Mesendoderm (in vitro differentiated cells): ENCODE measurements around the gene TTC1.
"Not testable (repeated sequence)": the region's sequence is repeated elsewhere in the genome, so short reads cannot be mapped to it uniquely, and the experiment has no call there.

Experiments
- DNase-seq: peaks from one replicate; pipeline ENCODE4 v3.0.0; 2013
- H2AK5ac ChIP-seq: 2 replicates; pipeline ENCODE4 v1.6.1; 2013; ENCODE audit warnings: low read length, inconsistent platforms
- H2BK120ac ChIP-seq: 2 replicates; pipeline ENCODE4 v1.6.1; 2013; ENCODE audit warnings: low read depth, mild to moderate bottlenecking, low read length, moderate library complexity, mixed read lengths
- H2BK15ac ChIP-seq: replicated peaks from 2 replicates; pipeline ENCODE4 v1.6.1; 2013; ENCODE audit warnings: low read depth, mild to moderate bottlenecking, moderate library complexity
- H2BK5ac ChIP-seq: 2 replicates; pipeline ENCODE4 v1.6.1; 2013; ENCODE audit warnings: low read length, inconsistent platforms
- H3K18ac ChIP-seq: 2 replicates; pipeline ENCODE4 v1.6.1; 2013; ENCODE audit warnings: mild to moderate bottlenecking, low read length, mixed read lengths
- H3K23ac ChIP-seq: one replicate; pipeline ENCODE4 v1.6.1; 2013; ENCODE audit warnings: low read length
- H3K27ac ChIP-seq: 2 replicates; pipeline ENCODE4 v1.5.1; 2013; ENCODE audit warnings: low read depth, mild to moderate bottlenecking, inconsistent platforms, low read length, moderate library complexity
- H3K27me3 ChIP-seq: 2 replicates; pipeline ENCODE4 v1.6.1; 2013; ENCODE audit warnings: low read length, control low read depth, mild to moderate bottlenecking, inconsistent platforms; ENCODE audit not compliant: insufficient read depth, poor library complexity
- H3K36me3 ChIP-seq: 2 replicates; pipeline ENCODE4 v1.6.1; 2013; ENCODE audit warnings: low read length, inconsistent platforms; ENCODE audit not compliant: control insufficient read depth, insufficient read depth
- H3K4ac ChIP-seq: one replicate; pipeline ENCODE4 v1.6.1; 2013; ENCODE audit warnings: low read depth, mild to moderate bottlenecking, low read length, moderate library complexity
- H3K4me1 ChIP-seq: 2 replicates; pipeline ENCODE4 v1.6.1; 2013; ENCODE audit warnings: low read depth, low read length, inconsistent platforms; ENCODE audit not compliant: control insufficient read depth
- H3K4me2 ChIP-seq: 2 replicates; pipeline ENCODE4 v1.6.1; 2013; ENCODE audit warnings: low read length
- H3K4me3 ChIP-seq: 2 replicates; pipeline ENCODE4 v1.5.1; 2013; ENCODE audit warnings: mild to moderate bottlenecking, low read length
- H3K56ac ChIP-seq: one replicate; pipeline ENCODE4 v1.6.1; 2013; ENCODE audit warnings: low read length
- H3K79me1 ChIP-seq: 2 replicates; pipeline ENCODE4 v1.6.1; 2013; ENCODE audit warnings: low read length, inconsistent platforms
- H3K79me2 ChIP-seq: 2 replicates; pipeline ENCODE4 v1.6.1; 2013; ENCODE audit warnings: mild to moderate bottlenecking, low read length; ENCODE audit not compliant: control insufficient read depth, insufficient read depth
- H3K9ac ChIP-seq: 2 replicates; pipeline ENCODE4 v1.6.1; 2013; ENCODE audit warnings: low read length, inconsistent platforms
- H4K5ac ChIP-seq: one replicate; pipeline ENCODE4 v1.6.1; 2013; ENCODE audit warnings: low read length
- H4K8ac ChIP-seq: one replicate; pipeline ENCODE4 v1.6.1; 2013; ENCODE audit warnings: low read depth, mild to moderate bottlenecking, control low read depth, low read length, moderate library complexity
- WGBS: extraction: QIAGEN DNeasy Blood & Tissue Kit; methylation state at CpG from one replicate; pipeline ENCODE4 v1.1.7; 2013; ENCODE audit warnings: low lambda C conversion rate, missing lambda C conversion rate; ENCODE audit not compliant: insufficient coverage; ENCODE audit errors: extremely low coverage; 5-methylcytosine and 5-hydroxymethylcytosine counted together

TTC1 gene

DNA sequence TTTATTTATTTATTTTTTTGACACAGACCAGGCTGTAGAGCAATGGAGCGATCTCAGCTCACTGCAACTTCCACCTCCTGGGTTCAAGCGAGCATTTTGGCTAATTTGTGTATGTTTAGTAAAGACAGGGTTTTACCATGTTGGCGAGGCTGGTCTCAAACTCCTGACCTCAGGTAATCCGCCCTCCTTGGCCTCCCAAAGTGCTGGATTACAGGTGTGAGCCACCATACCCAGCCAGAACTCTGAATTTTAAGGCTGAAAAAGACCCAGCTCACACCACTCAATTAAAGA is 43.2 kb upstream of the TTC1 start:
- not testable (repeated sequence) for H2AK5ac ChIP-seq, H2BK15ac ChIP-seq, H2BK5ac ChIP-seq, H3K27me3 ChIP-seq, DNase-seq, H3K18ac ChIP-seq, H3K79me1 ChIP-seq, H3K23ac ChIP-seq, H3K9ac ChIP-seq, H2BK120ac ChIP-seq, H4K5ac ChIP-seq, H3K56ac ChIP-seq, H3K79me2 ChIP-seq, H3K4me1 ChIP-seq, H3K4ac ChIP-seq, H3K36me3 ChIP-seq, H4K8ac ChIP-seq, H3K4me2 ChIP-seq, H3K27ac ChIP-seq, H3K4me3 ChIP-seq
- whole genome bisulfite sequencing, result no CpG with 5 or more reads among the region's 4 CpGs

DNA sequence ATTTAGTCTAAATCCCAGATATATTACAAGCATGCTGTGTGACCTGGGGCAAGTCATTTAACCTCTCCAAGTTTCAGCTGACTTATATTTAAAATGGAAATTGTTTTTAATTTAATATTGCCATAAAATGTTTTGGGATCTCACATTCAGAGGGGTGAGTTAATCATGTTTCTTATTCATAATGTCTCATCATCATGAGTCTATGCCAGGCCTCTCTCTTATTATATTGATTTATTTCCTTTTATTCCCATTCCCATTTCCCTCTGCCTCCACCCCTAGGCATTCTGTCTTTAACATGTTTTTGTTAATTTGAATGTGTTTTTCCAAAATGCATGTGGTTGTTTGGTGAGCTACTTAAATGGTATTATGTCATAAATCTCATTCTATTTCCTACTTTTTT is 39.0 kb upstream of the TTC1 start:
- Histone ChIP-seq H2AK5ac (no peak overlapping the region), H3K18ac (no peak overlapping the region), H3K4me3 (no peak overlapping the region), H3K27ac (no peak overlapping the region), H3K4me2 (no peak overlapping the region), H3K36me3 (no peaks in the 10 kb centered on the region), H2BK5ac (no peak overlapping the region), H2BK15ac (no peak overlapping the region), H3K4me1 (no peaks in the 10 kb centered on the region), H3K9ac (no peak overlapping the region), H4K5ac (no peak overlapping the region), H3K27me3 (peaks cover 16% of the 10 kb centered on the region), H4K8ac (no peak overlapping the region), H3K4ac (no peak overlapping the region), H2BK120ac (no peak overlapping the region), H3K56ac (no peak overlapping the region), H3K79me1 (no peaks in the 10 kb centered on the region), H3K23ac (no peak overlapping the region), H3K79me2 (no peaks in the 10 kb centered on the region)
- no peak for DNase-seq

DNA sequence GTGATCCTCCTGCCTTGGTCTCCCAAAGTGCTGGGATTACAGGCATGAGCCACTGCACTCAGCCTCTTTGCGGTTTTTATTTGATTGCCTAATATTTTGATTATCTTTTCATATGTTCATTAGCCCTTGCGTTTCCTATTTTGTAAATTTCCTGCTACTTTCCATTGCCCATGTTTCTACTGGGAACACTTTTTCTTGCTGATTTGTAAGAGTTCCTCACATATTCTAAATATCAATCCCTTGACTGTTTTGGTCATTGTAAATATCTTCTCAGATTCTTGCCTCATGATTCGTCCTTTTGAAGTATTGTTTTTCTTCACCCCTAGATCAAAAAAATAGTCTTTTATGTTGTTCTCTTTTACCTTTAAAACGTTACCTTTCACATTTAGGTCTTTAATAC is 37.9 kb upstream of the TTC1 start:
- no peak overlapping the region for H2BK5ac ChIP-seq
- H3K9ac ChIP-seq, result no peak overlapping the region
- H3K23ac ChIP-seq, result no peak overlapping the region
- no peak overlapping the region for H3K4me3 ChIP-seq
- no peak overlapping the region for H4K5ac ChIP-seq
- H3K79me1 ChIP-seq, result no peaks in the 10 kb centered on the region
- no peak for DNase-seq
- no CpG with 5 or more reads among the region's 4 CpGs for WGBS
- H3K4me1 ChIP-seq, result no peaks in the 10 kb centered on the region
- no peak overlapping the region for H3K4ac ChIP-seq
- H3K4me2 ChIP-seq, result no peak overlapping the region
- H4K8ac ChIP-seq, result no peak overlapping the region
- H2BK15ac ChIP-seq, result no peak overlapping the region
- H3K27ac ChIP-seq, result no peak overlapping the region
- no peak overlapping the region for H2AK5ac ChIP-seq
- peaks cover 16% of the 10 kb centered on the region for H3K27me3 ChIP-seq
- no peaks in the 10 kb centered on the region for H3K79me2 ChIP-seq
- no peak overlapping the region for H2BK120ac ChIP-seq
- H3K18ac ChIP-seq, result no peak overlapping the region
- H3K56ac ChIP-seq, result no peak overlapping the region
- no peaks in the 10 kb centered on the region for H3K36me3 ChIP-seq

DNA sequence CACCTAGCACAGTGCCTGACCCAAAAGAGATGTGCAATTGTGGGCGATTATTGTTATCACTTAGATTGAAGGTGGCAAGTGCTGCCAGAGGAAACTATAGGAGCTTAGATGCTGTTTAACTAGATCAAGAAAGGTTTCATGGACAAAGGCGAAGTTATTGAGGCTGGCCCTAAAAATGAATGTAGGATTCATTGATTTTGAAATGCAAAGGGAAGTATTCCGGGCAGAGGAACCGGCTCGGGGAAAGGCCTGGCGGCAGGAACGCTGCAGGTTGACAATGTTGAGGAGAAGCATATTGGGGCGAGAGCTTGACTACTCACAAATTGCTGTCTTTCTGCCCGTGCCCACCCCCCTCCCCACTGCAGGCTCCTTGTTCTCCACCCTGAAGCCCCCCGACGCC is 37.4 kb upstream of the TTC1 start:
- Histone ChIP-seq H3K9ac (no peak overlapping the region), H3K56ac (no peak overlapping the region), H3K4me2 (peak overlapping the region; percentile 44), H3K79me2 (no peaks in the 10 kb centered on the region), H2BK15ac (no peak overlapping the region), H3K4ac (no peak overlapping the region), H3K27me3 (peaks cover 16% of the 10 kb centered on the region), H2BK120ac (no peak overlapping the region), H2BK5ac (no peak overlapping the region), H3K4me3 (no peak overlapping the region), H3K4me1 (no peaks in the 10 kb centered on the region), H3K18ac (no peak overlapping the region), H3K36me3 (no peaks in the 10 kb centered on the region), H3K23ac (no peak overlapping the region), H4K5ac (no peak overlapping the region), H3K27ac (no peak overlapping the region), H3K79me1 (no peaks in the 10 kb centered on the region), H4K8ac (no peak overlapping the region), H2AK5ac (no peak overlapping the region)
- DNase-seq, result no peak
- no CpG with 5 or more reads among the region's 11 CpGs for WGBS

DNA sequence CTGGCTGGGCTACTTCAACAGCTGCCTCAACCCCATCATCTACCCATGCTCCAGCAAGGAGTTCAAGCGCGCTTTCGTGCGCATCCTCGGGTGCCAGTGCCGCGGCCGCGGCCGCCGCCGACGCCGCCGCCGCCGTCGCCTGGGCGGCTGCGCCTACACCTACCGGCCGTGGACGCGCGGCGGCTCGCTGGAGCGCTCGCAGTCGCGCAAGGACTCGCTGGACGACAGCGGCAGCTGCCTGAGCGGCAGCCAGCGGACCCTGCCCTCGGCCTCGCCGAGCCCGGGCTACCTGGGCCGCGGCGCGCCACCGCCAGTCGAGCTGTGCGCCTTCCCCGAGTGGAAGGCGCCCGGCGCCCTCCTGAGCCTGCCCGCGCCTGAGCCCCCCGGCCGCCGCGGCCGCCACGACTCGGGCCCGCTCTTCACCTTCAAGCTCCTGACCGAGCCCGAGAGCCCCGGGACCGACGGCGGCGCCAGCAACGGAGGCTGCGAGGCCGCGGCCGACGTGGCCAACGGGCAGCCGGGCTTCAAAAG is 36.9 kb upstream of the TTC1 start:
- Histone ChIP-seq H2BK15ac (no peak overlapping the region), H3K27me3 (peaks cover 16% of the 10 kb centered on the region), H3K4me1 (no peaks in the 10 kb centered on the region), H4K5ac (no peak overlapping the region), H4K8ac (no peak overlapping the region), H3K23ac (peak overlapping the region; percentile 16), H3K4ac (no peak overlapping the region), H2BK5ac (no peak overlapping the region), H2AK5ac (no peak overlapping the region), H3K79me2 (no peaks in the 10 kb centered on the region), H2BK120ac (no peak overlapping the region), H3K4me2 (peak overlapping the region; percentile 44), H3K4me3 (no peak overlapping the region), H3K27ac (no peak overlapping the region), H3K18ac (no peak overlapping the region), H3K36me3 (no peaks in the 10 kb centered on the region), H3K79me1 (no peaks in the 10 kb centered on the region), H3K56ac (peak overlapping the region; percentile 60), H3K9ac (peak overlapping the region; percentile 22)
- DNase-seq, result peak; percentile 45
- no CpG with 5 or more reads among the region's 76 CpGs for WGBS

DNA sequence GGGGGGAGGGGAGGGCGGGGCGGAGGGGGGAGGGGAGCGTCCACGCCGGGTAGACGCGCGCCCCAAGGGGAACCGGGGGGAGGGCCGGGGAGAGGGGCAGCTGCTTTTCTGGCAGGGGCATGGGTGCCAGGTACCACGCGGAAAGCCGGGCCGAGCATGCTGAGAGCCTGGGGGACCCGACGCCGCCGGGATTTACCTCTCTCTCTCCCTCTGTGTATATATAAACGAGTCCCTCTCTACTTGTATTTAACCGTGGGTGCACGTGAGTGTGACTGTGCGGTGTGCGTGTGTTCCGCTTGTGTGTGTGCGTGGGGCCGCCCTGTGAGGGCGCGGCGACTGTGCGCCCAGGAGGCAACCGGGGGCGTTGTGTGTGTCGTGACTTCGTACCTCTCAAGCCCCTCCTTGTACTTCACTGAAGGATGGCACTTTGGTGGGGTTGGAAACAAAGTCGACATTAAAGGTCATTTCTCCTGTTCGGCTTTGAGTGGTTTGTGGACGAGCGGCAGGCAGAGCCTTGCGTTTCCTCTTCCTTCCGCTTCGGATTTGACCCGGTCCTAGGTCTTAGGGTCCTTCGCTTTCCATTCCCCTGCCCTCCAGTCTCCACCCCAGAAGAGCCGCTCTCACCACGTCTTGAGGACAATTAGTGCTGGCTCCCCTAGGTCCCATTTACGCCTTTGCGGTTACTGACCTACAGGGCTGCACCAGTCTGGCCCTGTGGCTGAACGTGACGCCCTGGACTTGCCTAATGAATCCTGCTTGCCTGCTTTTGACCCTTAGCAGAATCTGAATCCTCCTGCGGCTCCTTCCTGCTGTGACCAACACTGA is 36.2 kb upstream of the TTC1 start:
- Histone ChIP-seq H3K56ac (peak overlapping the region; percentile 56), H2BK120ac (no peak overlapping the region), H2BK5ac (no peak overlapping the region), H3K4me1 (no peaks in the 10 kb centered on the region), H3K4ac (no peak overlapping the region), H3K79me2 (no peaks in the 10 kb centered on the region), H3K23ac (peak overlapping the region; percentile 95), H3K4me3 (no peak overlapping the region), H3K27me3 (peaks cover 16% of the 10 kb centered on the region), H3K79me1 (no peaks in the 10 kb centered on the region), H2AK5ac (no peak overlapping the region), H3K36me3 (no peaks in the 10 kb centered on the region), H2BK15ac (no peak overlapping the region), H4K8ac (no peak overlapping the region), H4K5ac (no peak overlapping the region), H3K27ac (no peak overlapping the region), H3K9ac (no peak overlapping the region), H3K4me2 (peak overlapping the region; percentile 8), H3K18ac (no peak overlapping the region)
- no CpG with 5 or more reads among the region's 50 CpGs for WGBS
- peak; percentile 28 for DNase-seq
